ENCODE measurements around the gene SEC14L5.
"Not testable (repeated sequence)": the region's sequence is repeated elsewhere in the genome, so short reads cannot be mapped to it uniquely, and the experiment has no call there.

SEC14L5 gene

DNA sequence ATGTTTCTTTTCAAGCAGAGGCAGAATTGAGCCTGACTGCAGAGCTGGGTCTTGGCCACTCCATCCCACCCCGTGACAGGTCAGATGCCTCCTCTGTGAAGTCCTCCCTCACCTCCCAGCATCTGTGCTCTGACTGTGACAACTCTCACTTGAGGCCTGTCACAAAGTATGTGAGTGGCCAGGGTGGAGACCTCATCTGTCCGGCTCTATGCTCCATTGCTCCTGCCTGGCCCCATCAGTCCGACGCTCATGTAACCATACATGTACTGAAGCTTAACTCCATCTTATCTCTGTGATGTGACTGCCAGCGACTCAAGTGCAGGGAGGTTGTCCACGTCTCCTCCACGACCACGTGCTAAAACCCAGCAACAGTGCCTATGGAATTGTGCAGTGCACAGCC is 24.7 kb upstream of the SEC14L5 start:
- DNase-seq, result no peak

GRCh38 chr16:4933871-4934395 is 24.2 kb upstream of the SEC14L5 start:
- DNase-seq, result no peak

DNA sequence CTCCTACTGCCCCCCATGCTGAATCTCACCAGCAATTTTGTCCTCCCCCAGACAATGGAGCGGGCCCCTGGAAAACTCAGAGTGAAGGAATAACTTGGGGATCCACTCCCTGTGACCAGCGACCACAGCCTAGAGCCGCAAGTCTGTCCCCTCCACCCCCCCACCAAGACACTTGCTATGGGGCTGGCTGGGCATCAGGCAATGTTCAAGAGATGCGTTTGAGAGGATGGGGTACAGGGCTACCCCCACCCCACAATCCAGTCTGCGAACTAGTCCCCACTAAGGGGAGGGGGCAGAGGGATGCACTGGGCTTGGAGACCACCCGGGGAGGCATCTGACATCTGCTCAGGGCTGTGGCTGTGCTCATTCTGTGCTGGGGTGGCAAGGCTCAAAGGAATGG is 23.5 kb upstream of the SEC14L5 start:
- no peak for DNase-seq

GRCh38 chr16:4935241-4935855 is 22.8 kb upstream of the SEC14L5 start:
- no peak for DNase-seq

DNA sequence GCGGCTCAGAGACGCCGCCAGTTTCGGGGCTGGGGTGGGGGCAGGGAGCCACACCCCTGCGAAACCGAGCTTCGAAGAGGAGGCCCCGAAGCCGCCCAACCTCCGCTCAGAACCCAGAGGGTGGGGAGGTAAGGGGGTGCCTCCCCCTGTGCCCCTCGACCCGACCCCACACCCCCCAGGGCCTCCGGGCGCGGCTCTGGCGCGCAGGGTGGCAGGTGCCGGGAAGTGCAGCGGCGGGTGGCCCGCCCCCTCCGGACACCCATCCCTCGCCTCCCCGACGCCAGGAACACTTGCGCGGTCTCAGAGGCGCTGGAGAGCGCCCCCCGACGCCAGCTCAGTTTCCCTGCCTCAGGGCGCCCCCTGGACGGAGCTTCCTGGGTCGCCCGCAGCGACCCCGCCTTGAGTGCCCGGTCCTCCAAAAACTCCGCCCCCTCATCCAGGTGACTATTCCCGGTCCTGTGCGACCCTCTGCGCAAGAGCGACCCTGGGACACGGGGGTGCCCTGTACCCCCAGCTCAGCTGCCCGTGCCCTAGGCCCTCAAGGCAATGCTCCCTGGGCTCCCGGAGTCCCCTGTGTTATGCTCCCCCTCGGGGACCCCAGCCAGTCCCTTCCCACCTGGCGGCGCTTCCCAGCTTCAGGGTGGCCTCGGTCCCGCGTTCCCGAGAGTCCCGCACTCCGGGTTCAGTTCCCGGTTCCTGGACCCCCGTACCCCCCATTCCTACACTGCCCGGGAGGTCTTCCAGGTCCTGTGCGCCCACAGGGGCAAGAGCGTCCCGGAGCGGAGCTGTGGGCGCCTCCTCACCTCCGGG is 21.7 kb upstream of the SEC14L5 start:
- DNase-seq, result peak; percentile 17

GRCh38 chr16:4936991-4937781 is 20.9 kb upstream of the SEC14L5 start, which contains the start of gene PPL:
Gene PPL (minus strand): TSS chr16:4937148. CDS start chr16:4937045, 103 bp downstream.
- DNase-seq, result no peak

DNA sequence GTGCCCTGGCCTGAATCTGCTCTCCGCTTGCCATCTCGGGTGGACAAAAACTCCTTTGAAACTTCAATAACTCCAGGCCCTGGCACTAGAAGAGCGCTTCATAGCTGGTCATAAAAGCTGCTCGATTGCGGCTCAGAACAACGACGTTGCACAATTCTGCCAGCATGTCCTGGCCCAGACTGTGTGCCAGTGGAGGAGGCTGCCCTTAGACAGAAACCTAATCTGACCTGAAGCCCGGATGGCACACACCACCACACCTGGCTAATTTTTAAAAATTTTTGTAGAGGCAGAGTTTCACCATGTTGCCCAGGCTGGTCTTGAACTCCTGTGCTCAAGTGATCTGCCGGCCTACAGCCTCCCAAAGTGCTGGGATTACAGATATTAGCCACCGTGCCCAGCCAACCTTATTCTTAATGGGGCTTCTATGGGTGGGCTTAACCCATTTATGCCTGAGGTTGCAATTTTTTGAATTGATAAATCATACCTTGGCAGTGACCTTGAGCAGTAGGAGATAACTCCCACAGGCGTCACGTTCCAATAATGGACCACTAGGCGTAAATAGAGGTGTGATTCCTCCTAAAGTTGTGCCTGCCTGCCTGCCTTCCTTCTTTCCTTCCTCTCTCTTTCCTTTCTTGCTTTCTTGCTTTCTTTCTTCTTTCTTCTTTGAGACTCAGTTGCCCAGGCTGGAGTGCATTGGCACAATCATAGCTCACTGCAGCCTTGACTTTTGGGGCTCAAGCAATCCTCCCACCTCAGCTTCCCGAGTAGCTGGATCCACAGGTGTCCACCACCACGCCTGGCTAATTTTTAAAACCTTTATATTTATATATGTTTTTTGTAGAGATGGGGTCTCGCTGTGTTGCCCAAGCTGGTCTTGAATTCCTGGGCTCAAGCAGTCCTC is 20.1 kb upstream of the SEC14L5 start:
- no peak for DNase-seq

- DNase-seq, result no peak
Measured at GRCh38 chr16:4938683-4939030, 19.5 kb upstream of the SEC14L5 start.

DNA sequence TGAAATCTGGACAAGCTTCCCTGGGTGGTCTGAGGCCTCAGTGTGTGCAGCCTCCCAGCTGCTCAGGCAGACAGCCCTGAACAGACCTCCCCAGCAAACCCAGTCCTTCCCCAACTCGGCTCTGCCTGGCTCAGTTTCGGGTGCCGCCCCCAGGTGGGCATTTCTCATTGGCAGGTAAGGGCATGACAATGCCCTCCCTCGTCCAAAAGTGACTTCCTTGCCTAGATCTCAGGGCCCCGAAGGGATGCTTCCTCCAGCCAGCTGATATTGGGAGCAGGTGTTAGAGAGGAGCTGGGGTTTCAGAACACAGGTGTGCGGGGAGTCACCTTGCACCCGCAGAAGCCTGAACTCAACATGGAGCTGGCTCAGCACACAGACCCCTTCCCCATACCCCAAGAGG is 17.4 kb upstream of the SEC14L5 start:
- no peak for DNase-seq

GRCh38 chr16:4942481-4942880 is 15.6 kb upstream of the SEC14L5 start:
- no peak for DNase-seq

GRCh38 chr16:4944333-4945281 is 13.5 kb upstream of the SEC14L5 start:
- DNase-seq, result no peak

DNA sequence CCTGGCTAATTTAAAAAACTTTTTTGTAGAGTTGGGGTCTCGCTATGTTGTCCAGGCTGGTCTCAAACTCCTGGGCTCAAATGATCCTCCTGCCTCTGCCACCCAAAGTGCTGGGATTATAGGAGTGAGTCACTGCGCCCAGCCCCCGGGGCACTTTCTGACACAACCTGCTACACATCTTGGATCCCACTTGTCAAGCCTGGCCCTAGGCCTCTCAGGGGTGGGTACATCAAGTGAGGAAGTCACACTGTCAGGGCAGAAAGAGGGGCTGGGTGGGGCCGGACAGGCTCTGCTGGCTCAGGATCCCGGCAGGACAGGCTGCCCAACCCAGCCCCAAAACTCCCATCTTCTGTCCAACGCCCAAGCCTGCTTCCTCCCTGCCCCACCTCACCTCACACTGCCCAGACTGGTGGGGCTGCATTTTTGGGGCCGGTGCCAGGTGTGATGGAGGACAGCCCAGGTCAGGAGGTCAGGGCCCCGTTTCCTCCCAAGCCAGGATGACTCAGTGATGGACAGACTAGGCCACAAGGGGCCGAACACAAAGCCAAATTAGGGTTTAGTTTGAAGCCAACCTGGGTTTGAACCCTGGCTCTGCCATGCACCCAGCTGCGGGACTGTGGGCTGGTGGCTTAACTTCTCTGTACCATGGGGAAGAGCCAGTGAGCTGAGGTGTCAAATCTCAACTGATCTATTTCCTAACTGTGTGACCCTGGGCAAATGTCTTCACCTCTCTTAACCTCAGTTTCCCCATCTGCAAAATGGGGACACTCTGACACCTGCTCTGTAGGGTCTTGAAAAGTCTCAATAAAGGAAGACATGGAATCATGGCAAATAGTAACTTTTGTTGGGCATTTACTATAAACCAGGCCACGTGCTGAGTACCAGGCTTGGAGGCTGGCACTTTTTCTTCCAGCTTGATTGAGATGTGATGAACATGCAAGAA is 12.3 kb upstream of the SEC14L5 start:
- no peak for DNase-seq

- DNase-seq, result no peak
Measured at GRCh38 chr16:4946917-4947316, 11.2 kb upstream of the SEC14L5 start.

DNA sequence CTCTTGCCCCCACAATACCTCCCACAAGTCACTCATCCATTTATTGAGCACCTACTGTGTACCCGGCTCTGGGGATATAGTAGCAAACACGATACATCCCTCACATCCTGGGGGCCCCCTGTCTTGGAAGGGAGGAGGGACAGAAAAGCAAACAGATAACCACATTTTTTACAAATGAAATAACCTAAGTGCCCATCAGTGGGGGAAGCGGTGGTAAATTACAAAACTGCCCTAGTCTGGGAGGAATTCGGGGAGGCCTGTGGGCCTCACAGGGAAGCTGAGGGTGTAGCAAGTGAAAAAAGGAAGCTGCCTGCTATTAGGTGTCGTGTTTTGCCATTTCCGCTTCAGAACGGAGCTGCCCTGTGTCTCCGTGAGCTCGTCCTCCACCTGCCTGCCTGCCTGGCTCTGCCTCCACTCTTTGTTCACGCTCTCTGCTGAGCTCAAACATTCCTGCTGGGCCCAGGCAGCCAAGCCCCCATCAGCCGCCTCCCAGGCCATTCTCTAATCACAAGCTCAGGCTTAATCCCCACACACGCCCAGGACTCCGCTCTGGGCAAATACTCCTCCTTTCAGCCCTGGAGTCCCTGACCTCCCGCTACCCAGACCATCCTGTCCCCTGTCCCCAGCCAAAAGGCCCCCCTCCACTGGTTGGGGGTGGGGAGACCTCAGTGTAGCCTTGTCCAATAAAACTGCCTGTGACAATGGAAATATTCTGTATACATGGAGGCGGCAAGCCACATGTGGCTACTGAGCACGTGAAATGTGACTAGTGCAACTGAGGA is 10.2 kb upstream of the SEC14L5 start:
- no peak for DNase-seq

DNA sequence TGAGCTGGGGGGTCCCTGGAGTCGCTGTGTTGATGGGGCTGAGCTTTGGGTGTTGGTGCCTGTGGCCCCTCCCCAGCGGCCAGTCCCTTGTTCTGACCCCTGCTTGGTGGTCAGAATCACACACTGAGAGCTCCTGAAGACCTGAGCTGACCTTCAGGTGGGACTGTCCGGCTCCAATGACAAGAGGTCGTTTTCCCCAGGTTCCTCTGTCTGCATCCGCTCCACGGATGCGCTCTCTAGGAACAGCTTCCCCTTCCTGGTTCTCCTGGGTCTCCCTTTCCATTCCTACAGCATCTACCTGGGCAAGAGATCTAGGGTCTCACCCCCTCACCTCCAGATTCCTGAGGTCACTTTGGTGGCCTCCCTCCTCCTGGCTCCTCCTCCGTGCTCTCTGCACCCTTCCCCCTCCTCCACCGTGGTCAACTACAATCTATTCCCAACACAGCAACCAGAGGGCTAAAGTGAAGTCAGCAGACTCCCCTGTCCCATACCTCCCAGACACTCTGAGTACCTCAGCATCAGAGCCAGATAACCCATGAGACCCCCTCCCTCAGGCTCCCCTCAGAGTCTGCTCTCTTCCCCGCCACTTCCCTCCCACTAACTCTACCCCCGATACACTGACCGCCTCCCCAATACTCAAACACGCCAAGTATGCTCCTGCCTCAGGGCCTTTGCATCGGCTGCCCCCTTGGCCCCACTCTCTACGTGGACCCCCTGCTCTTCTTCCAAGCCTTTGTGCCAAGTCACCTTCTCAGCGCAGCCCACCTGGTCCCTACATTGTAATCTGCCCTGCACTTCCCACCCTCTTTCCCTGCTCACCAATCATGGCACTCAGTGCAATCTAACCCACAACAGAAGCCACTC is 9.0 kb upstream of the SEC14L5 start:
- DNase-seq, result no peak

DNA sequence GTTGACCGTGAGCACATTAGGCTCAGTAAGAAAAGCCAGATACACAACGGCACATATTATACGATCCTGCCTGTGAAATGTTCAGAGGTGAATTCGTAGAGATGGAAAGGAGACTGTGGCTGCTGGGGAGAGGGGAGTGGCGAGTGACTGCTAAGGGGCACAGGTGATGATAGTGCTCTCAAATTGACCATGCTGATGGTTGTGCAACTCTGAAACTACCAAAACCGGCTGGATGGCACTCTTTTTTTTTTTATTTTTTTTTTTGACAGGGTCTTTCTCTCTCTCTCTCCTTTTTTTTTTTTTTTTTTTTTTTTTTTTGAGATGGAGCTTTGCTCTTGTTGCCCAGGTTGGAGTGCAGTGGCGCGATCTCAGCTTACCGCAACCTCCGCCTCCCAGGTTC is 8.1 kb upstream of the SEC14L5 start:
- no peak for DNase-seq

DNA sequence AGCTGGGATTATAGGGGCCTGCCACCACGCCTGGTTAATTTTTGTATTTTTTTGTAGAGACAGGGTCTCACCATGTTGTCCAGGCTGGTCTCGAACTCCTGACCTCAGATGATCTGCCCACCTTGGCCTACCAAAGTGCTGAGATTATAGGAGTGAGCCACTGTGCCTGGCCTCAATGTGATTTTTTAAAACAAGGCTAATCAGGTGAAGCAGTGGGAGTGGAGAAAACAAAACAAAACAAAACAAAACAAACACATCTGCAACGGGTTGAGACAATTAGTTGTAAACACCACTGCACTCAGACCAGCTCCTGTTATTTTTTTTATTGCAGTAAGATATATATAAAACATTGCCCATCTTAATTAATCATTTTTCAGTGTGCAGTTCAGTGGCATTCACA is 6.5 kb upstream of the SEC14L5 start:
- not testable (repeated sequence) for DNase-seq

DNA sequence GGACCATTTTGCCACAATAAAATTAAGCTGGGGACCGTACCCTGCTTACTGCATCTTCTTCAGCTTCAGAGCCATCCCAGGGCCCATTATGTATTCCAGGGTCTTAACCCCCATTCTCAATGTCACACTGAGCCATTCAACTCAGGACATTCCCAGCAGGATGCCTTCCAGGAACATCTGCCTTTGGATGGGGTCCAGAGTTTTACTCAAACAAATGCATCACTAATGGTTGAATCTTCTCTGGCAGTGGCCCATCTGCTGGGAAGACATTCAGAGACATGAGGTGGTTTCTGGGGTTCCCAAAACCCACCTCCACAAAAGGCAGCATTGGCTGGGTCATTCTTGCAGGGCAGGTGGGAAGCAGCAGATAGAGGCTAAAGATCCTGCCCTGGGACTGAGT is 3.4 kb upstream of the SEC14L5 start:
- DNase-seq, result no peak

DNA sequence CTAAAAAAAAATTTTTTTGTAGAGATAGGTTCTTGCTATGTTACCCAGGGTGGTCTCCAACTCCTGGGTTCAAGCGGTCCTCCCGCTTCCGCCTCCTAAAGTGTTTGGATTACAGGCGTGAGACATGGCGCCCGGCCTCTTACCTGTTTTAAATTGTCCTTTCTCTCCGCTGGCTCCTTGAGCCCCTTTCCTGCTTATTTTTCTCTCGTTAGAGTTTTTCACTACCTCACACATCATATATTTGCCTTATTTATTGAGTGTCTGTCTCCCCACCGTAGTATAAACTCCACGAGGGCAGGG is 760 bp upstream of the SEC14L5 start:
- no peak for DNase-seq
